SK-N-SH (cell line): ENCODE measurements around the gene CD28. TPM values are rescaled to one million over a fixed set of nuclear protein-coding genes. Genes with fewer than 3 reads are reported as not detected.

Source experiments
- CTCF ChIA-PET: fragments of 300-600, 350-600 bp; formaldehyde crosslinking; extraction: SDS; loops from one replicate; lab custom pipeline; 2021; lab: Yijun Ruan, JAX
- POLR2A ChIA-PET: fragments of 350-600 bp; sonication (Branson Sonifier 250); formaldehyde crosslinking; extraction: SDS; loops from one replicate; lab custom pipeline; 2020; ENCODE audit warnings: antibody characterized with exemption, inconsistent platforms; lab: Yijun Ruan, JAX
- DNase-seq: peaks from one replicate; pipeline ENCODE4 v3.0.0; 2012
- H2AFZ ChIP-seq: fragments of 200-600 bp; sonication (generic); 2 replicates; pipeline ENCODE4 v1.8.1; 2016; ENCODE audit warnings: antibody characterized with exemption, mild to moderate bottlenecking, low read depth
- H3F3A ChIP-seq: fragments of 200-600 bp; sonication (generic); replicated peaks from 2 replicates; pipeline ENCODE3; 2016; ENCODE audit warnings: antibody characterized with exemption, mild to moderate bottlenecking; ENCODE audit not compliant: insufficient read depth
- H3K27ac ChIP-seq, 2 experiments: fragments of 200-500 bp in 1 of 2; fragments of 200-600 bp in 1 of 2; sonication (Bioruptor generic) in 1 of 2; sonication (generic), shearing (Covaris generic) in 1 of 2; 2 replicates each; pipeline versions ENCODE4 v1.5.1 to v1.6.1; 2014 to 2016; ENCODE audit warnings: low read depth in 2 of 2, inconsistent platforms in 1 of 2, low read length in 1 of 2, mild to moderate bottlenecking in 1 of 2, mixed read lengths in 1 of 2
- H3K27me3 ChIP-seq: fragments of 200-600 bp; sonication (generic), shearing (Covaris generic); 2 replicates; pipeline ENCODE4 v1.6.1; 2016; ENCODE audit warnings: mixed run types; ENCODE audit not compliant: insufficient read depth
- H3K36me3 ChIP-seq, 2 experiments: fragments of 200-500 bp in 1 of 2; fragments of 200-600 bp in 1 of 2; sonication (Bioruptor generic) in 1 of 2; sonication (generic) in 1 of 2; replicated peaks in 1 of 2; 2 replicates each; pipeline versions ENCODE3 to v1.5.1; 2014 to 2016; ENCODE audit warnings: low read length in 1 of 2, mild to moderate bottlenecking in 1 of 2; ENCODE audit not compliant: insufficient read depth in 2 of 2, control insufficient read depth in 1 of 2
- H3K4me1 ChIP-seq, 2 experiments: fragments of 200-500 bp in 1 of 2; fragments of 200-600 bp in 1 of 2; sonication (Bioruptor generic) in 1 of 2; sonication (generic), shearing (Covaris generic) in 1 of 2; 2 replicates each; pipeline versions ENCODE4 v1.5.1 to v1.6.1; 2014 to 2016; ENCODE audit warnings: low read depth in 1 of 2, low read length in 1 of 2, mixed run types in 1 of 2; ENCODE audit not compliant: insufficient read depth in 2 of 2, control insufficient read depth in 1 of 2
- H3K4me2 ChIP-seq: fragments of 200-600 bp; sonication (generic), shearing (Covaris generic); 2 replicates; pipeline ENCODE4 v1.6.1; 2017; ENCODE audit warnings: mixed run types
- H3K4me3 ChIP-seq, 2 experiments: fragments of 200-500 bp in 1 of 2; fragments of 200-600 bp in 1 of 2; sonication (Bioruptor generic) in 1 of 2; sonication (generic), shearing (Covaris generic) in 1 of 2; 2 replicates each; pipeline versions ENCODE4 v1.5.1 to v1.8.1; 2014 to 2016; ENCODE audit warnings: low read depth in 2 of 2, inconsistent platforms in 1 of 2, low read length in 1 of 2, mild to moderate bottlenecking in 1 of 2, mixed read lengths in 1 of 2, moderate library complexity in 1 of 2
- H3K79me2 ChIP-seq: fragments of 200-600 bp; sonication (generic); 2 replicates; pipeline ENCODE4 v1.8.1; 2017; ENCODE audit warnings: mild to moderate bottlenecking; ENCODE audit not compliant: insufficient read depth
- H3K9ac ChIP-seq: fragments of 200-600 bp; sonication (generic); 2 replicates; pipeline ENCODE4 v1.6.1; 2017; ENCODE audit warnings: mixed run types
- H3K9me2 ChIP-seq: fragments of 200-600 bp; sonication (generic); 2 replicates; pipeline ENCODE4 v1.6.1; 2017; ENCODE audit warnings: mixed run types
- H3K9me3 ChIP-seq: fragments of 200-600 bp; sonication (generic); 2 replicates; pipeline ENCODE4 v1.6.1; 2017; ENCODE audit warnings: mixed run types, mild to moderate bottlenecking, moderate library complexity
- H4K20me1 ChIP-seq: fragments of 200-600 bp; sonication (generic); 2 replicates; pipeline ENCODE4 v1.6.1; 2017; ENCODE audit warnings: mild to moderate bottlenecking, mixed run types; ENCODE audit not compliant: insufficient read depth
- EZH2phosphoT487 ChIP-seq: fragments of 200-600 bp; sonication (generic); IDR thresholded peaks from 2 replicates; pipeline ENCODE4 v1.6.1; 2017; ENCODE audit warnings: low read depth, mixed run types, mild to moderate bottlenecking, antibody characterized with exemption, moderate library complexity, borderline replicate concordance
- FOXJ3 ChIP-seq: sonication (generic); formaldehyde crosslinking; IDR thresholded peaks from 2 replicates; pipeline ENCODE4 v1.5.1; 2020; ENCODE audit warnings: mild to moderate bottlenecking, missing genetic modification reagents
- GATA2 ChIP-seq: sonication (generic); formaldehyde crosslinking; IDR thresholded peaks from 2 replicates; pipeline ENCODE4 v1.5.0; 2020; ENCODE audit warnings: mild to moderate bottlenecking, missing genetic modification reagents
- JUND ChIP-seq: IDR thresholded peaks from 2 replicates; pipeline ENCODE4 v1.4.0; 2012
- TCF12 ChIP-seq: IDR thresholded peaks from 2 replicates; pipeline ENCODE4 v1.4.0; 2012
- WGBS: methylation state at CpG from one replicate; pipeline ENCODE4 v1.1.6; 2017; ENCODE audit warnings: low lambda C conversion rate; 5-methylcytosine and 5-hydroxymethylcytosine counted together
- polyA plus RNA-seq, 3 experiments: library from polyadenylated mRNA; depleted of rRNA; stranded (reverse); fragments of >200 nt; gene quantifications; 2 replicates each; pipeline ENCODE4 v1.2.3, GENCODE V29; 2012
- TF ChIP-seq, protein P1 (sequence below): IDR thresholded peaks from 2 replicates; pipeline ENCODE4 v1.4.0; 2012; ENCODE audit warnings: low read depth, borderline replicate concordance

Gene CD28
- polyA plus RNA-seq, 1 of the 3 experiments (the other 2 are of a cell fraction) = 0.05 TPM

DNA sequence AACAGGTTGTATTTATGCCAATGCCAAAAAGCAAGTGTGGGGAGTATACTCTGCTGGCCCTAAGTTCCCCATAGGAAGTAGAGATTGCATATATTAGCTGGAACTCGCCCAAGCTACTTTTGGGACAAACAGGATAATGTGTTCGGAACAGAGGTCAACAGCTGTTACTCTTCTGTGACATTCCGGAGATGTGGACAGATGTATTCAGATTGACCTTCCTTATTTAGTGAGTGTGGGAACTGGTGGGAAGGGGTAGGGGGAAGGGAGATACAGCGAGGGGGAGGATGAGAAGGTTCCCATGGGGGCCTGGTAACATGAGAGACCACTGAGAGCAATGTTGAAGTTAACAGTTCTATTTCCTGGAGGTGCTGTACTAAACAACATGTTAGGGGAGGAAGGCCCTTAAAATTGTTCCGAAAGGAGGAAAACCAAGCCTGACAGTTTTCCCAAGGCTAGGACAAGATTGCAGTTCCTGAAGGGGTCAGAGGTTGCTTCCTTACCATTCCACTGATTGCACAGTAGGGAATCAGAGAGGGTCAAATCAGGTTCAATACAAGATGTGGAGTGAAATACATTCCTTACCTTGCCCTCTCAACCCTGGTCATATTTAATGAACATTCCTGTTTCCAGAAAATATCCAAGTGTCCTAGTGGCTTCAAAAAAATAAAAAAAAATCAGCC lies 14.3 kb upstream of the CD28 start:
- no peak overlapping the region for H3K27ac ChIP-seq
- no peaks in the 10 kb centered on the region for H3K27me3 ChIP-seq
- H2AFZ ChIP-seq = no peak overlapping the region
- POLR2A ChIA-PET = no interaction called here
- H3F3A ChIP-seq = no peaks in the 10 kb centered on the region
- no peaks in the 10 kb centered on the region for H3K9me3 ChIP-seq
- no peak overlapping the region for H3K9ac ChIP-seq
- TF ChIP-seq EZH2phosphoT487 (no peak), GATA2 (no peak)
- CTCF ChIA-PET = no interaction called here
- WGBS = 81% methylated on average over 5 of the region's 5 CpGs
- no peaks in the 10 kb centered on the region for H3K9me2 ChIP-seq
- H3K79me2 ChIP-seq = no peaks in the 10 kb centered on the region
- H3K4me1 ChIP-seq = 0 out of 4 replicates have a peak, but pooled peaks cover 0 to 4% of the 10 kb centered on the region in 2 experiments
- no peak for DNase-seq
- no peak overlapping the region for H3K4me3 ChIP-seq
- H4K20me1 ChIP-seq = no peaks in the 10 kb centered on the region
- no peaks in the 10 kb centered on the region for H3K36me3 ChIP-seq
- H3K4me2 ChIP-seq = no peak overlapping the region

DNA sequence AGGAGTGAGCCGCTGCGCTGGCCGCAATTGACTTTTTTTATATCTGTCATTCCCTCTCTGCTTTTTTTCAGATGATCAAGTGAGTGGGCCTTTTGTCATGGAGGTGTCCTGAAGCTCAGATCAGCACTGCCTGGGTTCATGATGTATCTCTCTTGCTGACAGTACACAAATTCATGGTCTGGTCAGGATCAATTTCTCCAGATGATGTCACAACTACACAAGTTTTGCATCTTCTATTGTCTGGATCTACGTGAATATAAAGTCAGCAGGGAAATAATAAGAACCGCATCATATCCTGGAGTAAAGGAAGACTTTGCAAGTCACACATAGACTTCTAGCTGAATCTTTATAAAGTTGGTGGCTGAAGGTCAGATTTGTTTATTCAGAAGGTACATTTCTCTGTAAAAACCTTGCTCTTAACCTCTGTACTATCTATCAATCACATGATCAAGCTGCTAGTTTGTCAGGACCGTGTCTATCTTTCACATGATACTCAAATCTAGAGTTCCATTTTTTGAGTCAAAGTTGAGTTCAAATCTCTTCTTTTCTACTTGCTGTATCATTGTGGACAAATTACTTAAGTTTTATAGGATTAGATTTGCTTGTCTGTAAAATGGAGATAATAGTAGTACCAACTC lies 13.1 kb upstream of the CD28 start:
- Histone ChIP-seq H3F3A (no peaks in the 10 kb centered on the region), H3K4me2 (no peak overlapping the region), H3K9me2 (no peaks in the 10 kb centered on the region), H3K79me2 (no peaks in the 10 kb centered on the region), H4K20me1 (no peaks in the 10 kb centered on the region), H3K36me3 (no peaks in the 10 kb centered on the region), H3K27ac (no peak overlapping the region), H3K9me3 (no peaks in the 10 kb centered on the region), H3K27me3 (no peaks in the 10 kb centered on the region), H3K4me3 (no peak overlapping the region), H2AFZ (no peak overlapping the region), H3K9ac (no peak overlapping the region), H3K4me1 (0 out of 4 replicates have a peak, but pooled peaks cover 0 to 4% of the 10 kb centered on the region in 2 experiments)
- WGBS = 86% methylated on average over 6 of the region's 6 CpGs
- TF ChIP-seq EZH2phosphoT487 = no peak
- no peak for TF ChIP-seq TCF12
- CTCF ChIA-PET = no interaction called here
- DNase-seq = no peak
- POLR2A ChIA-PET = no interaction called here

DNA sequence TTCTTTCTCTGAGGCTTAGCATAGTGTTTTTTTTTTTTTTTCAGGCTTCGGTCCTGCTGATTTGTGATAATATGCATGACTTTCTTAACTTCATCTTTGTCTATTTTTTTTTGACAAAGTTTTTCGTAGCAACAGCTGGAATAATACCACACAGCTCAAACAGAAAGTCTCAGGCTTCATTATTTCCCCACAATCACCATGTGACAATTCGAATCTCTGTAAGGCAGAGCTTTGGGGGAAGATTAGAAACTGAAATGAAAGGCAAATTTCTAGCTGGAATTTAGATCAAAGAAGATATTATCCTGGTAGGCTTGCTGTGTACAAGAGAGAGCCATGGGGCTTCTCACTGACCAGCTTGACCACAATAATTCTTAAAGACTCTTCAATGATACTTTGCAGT lies 12.2 kb upstream of the CD28 start:
- H3K36me3 ChIP-seq = no peaks in the 10 kb centered on the region
- WGBS = 45% methylated on average over 3 of the region's 3 CpGs
- H3K9me2 ChIP-seq = no peaks in the 10 kb centered on the region
- H3K4me1 ChIP-seq = no peaks in the 10 kb centered on the region
- no peak overlapping the region for H3K4me2 ChIP-seq
- no peaks in the 10 kb centered on the region for H3K79me2 ChIP-seq
- H3K9ac ChIP-seq = no peak overlapping the region
- H3K9me3 ChIP-seq = no peaks in the 10 kb centered on the region
- no peaks in the 10 kb centered on the region for H3K27me3 ChIP-seq
- no peaks in the 10 kb centered on the region for H4K20me1 ChIP-seq
- DNase-seq = no peak
- ChIA-PET POLR2A (no interaction called here), CTCF (interaction anchor here (0.5 kb wide), 1 partner anchor 375 kb away, joined by 3 read pairs; no protein-coding TSS in a partner anchor)
- H3K4me3 ChIP-seq = no peak overlapping the region
- H3F3A ChIP-seq = no peaks in the 10 kb centered on the region
- H2AFZ ChIP-seq = no peak overlapping the region
- TF ChIP-seq FOXJ3 (no peak), JUND (no peak)
- TF ChIP-seq, protein P1, sequence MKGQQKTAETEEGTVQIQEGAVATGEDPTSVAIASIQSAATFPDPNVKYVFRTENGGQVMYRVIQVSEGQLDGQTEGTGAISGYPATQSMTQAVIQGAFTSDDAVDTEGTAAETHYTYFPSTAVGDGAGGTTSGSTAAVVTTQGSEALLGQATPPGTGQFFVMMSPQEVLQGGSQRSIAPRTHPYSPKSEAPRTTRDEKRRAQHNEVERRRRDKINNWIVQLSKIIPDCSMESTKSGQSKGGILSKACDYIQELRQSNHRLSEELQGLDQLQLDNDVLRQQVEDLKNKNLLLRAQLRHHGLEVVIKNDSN = no peak
- no peak overlapping the region for H3K27ac ChIP-seq
